HepG2 (cell line): ENCODE data around the gene LSM12. TPM values are rescaled to one million over a fixed set of nuclear protein-coding genes. Genes with fewer than 3 reads are reported as not detected.

Source experiments
- AGO2 ChIP-seq: fragments of 200-400 bp; formaldehyde crosslinking; optimal IDR thresholded peaks from 2 replicates; pipeline ENCODE3; 2017; ENCODE audit warnings: mild to moderate bottlenecking, low read depth, low read length, moderate library complexity
- CBX5 ChIP-seq: sonication (generic); formaldehyde crosslinking; IDR thresholded peaks from 2 replicates; pipeline ENCODE4 v1.4.0; 2020; ENCODE audit warnings: missing genetic modification reagents, borderline replicate concordance
- ELF3 ChIP-seq: IDR thresholded peaks from 2 replicates; pipeline ENCODE4 v1.6.1; 2016; ENCODE audit warnings: missing genetic modification reagents, missing compliant biosample characterization
- FOXK1 ChIP-seq: sonication (generic); formaldehyde crosslinking; IDR thresholded peaks from 2 replicates; pipeline ENCODE4 v1.4.0; 2020; ENCODE audit warnings: low read depth, missing genetic modification reagents, borderline replicate concordance
- KDM3A ChIP-seq: IDR thresholded peaks from 2 replicates; pipeline ENCODE4 v1.6.1; 2018; ENCODE audit warnings: low read depth, missing compliant biosample characterization
- KLF15 ChIP-seq: sonication (generic); formaldehyde crosslinking; IDR thresholded peaks from 2 replicates; pipeline ENCODE4 v1.8.1; 2023; ENCODE audit warnings: borderline replicate concordance, mild to moderate bottlenecking, inconsistent platforms, missing genetic modification reagents, mixed read lengths
- MAFG ChIP-seq: sonication (generic); formaldehyde crosslinking; IDR thresholded peaks from 2 replicates; pipeline ENCODE4 v1.5.1; 2020; ENCODE audit warnings: mild to moderate bottlenecking, missing genetic modification reagents
- MBNL3 ChIP-seq: fragments of 250-450 bp; sonication (Bioruptor Pico); conservative IDR thresholded peaks from 2 replicates; pipeline ENCODE4 v1.8.0; 2022; ENCODE audit warnings: mild to moderate bottlenecking, inconsistent platforms
- MIXL1 ChIP-seq: IDR thresholded peaks from 2 replicates; pipeline ENCODE4 v1.6.1; 2016
- SETDB1 ChIP-seq: sonication (generic); formaldehyde crosslinking; IDR thresholded peaks from 2 replicates; pipeline ENCODE4 v1.5.1; 2020; ENCODE audit warnings: missing genetic modification reagents, mild to moderate bottlenecking, borderline replicate concordance
- SIX1 ChIP-seq: sonication (generic); formaldehyde crosslinking; IDR thresholded peaks from 2 replicates; pipeline ENCODE4 v1.4.0; 2020; ENCODE audit warnings: missing genetic modification reagents, borderline replicate concordance
- SP1 ChIP-seq, 2 experiments: fragments of 450-650 bp in 1 of 2; sonication (generic) in 1 of 2; formaldehyde crosslinking in 1 of 2; IDR thresholded peaks; 2 replicates each; pipeline versions ENCODE4 v1.4.0 to v1.6.1; 2016 to 2020; ENCODE audit warnings: missing genetic modification reagents in 1 of 2
- THAP11 ChIP-seq: IDR thresholded peaks from 2 replicates; pipeline ENCODE4 v1.6.1; 2016; ENCODE audit warnings: missing biosample characterization, missing genetic modification reagents
- THAP7 ChIP-seq: sonication (generic); formaldehyde crosslinking; IDR thresholded peaks from 2 replicates; pipeline ENCODE4 v1.8.1; 2023; ENCODE audit warnings: mild to moderate bottlenecking, missing genetic modification reagents
- YEATS2 ChIP-seq: sonication (generic); formaldehyde crosslinking; IDR thresholded peaks from 2 replicates; pipeline ENCODE4 v1.4.0; 2020; ENCODE audit warnings: missing genetic modification reagents, borderline replicate concordance
- ZBTB25 ChIP-seq: IDR thresholded peaks from 2 replicates; pipeline ENCODE4 v1.6.1; 2018; ENCODE audit warnings: missing genetic modification reagents
- ZFP1 ChIP-seq: IDR thresholded peaks from 2 replicates; pipeline ENCODE4 v1.6.1; 2016
- ZMYM3 ChIP-seq: sonication (generic); formaldehyde crosslinking; IDR thresholded peaks from 2 replicates; pipeline ENCODE4 v1.5.1; 2020; ENCODE audit warnings: mild to moderate bottlenecking, missing genetic modification reagents
- ZNF296 ChIP-seq: sonication (generic); formaldehyde crosslinking; conservative IDR thresholded peaks from 2 replicates; pipeline ENCODE4 v1.5.0; 2020; ENCODE audit warnings: mild to moderate bottlenecking, missing genetic modification reagents
- ZNF343 ChIP-seq: sonication (generic); formaldehyde crosslinking; IDR thresholded peaks from 2 replicates; pipeline ENCODE4 v1.4.0; 2020; ENCODE audit warnings: mild to moderate bottlenecking, missing genetic modification reagents
- ZNF383 ChIP-seq: sonication (generic); formaldehyde crosslinking; IDR thresholded peaks from 2 replicates; pipeline ENCODE4 v1.4.0; 2020; ENCODE audit warnings: missing genetic modification reagents, mild to moderate bottlenecking, borderline replicate concordance
- ZNF614 ChIP-seq: IDR thresholded peaks from 2 replicates; pipeline ENCODE4 v1.6.1; 2018; ENCODE audit warnings: missing biosample characterization, missing genetic modification reagents, inconsistent platforms, borderline replicate concordance
- polyA plus RNA-seq, 8 experiments: library from polyadenylated mRNA; depleted of rRNA in 3 of 8; stranded (reverse) in 7 of 8; unstranded in 1 of 8; fragments of >200 nt; fragmentation: Illumina TruSeq in 4 of 8; extraction: Trizol in 4 of 8; gene quantifications; 2 replicates each; pipeline versions ENCODE4 v1.2.1 to v1.2.3, GENCODE V29; 2011 to 2016; ENCODE audit warnings: low read depth in 4 of 8, missing spikeins in 1 of 8, mixed read lengths in 1 of 8; ENCODE audit not compliant: insufficient read depth in 1 of 8
- total RNA-seq, 5 experiments: library from RNA; depleted of rRNA; stranded (reverse); fragments of >200 nt; fragmentation: Illumina TruSeq; extraction: Trizol; gene quantifications; 2 replicates each; pipeline ENCODE4 v1.2.3, GENCODE V29; 2016; ENCODE audit warnings: low read depth in 1 of 5
- TF ChIP-seq, protein P1 (sequence below): sonication (generic); formaldehyde crosslinking; IDR thresholded peaks from 2 replicates; pipeline ENCODE4 v1.5.1; 2020; ENCODE audit warnings: mild to moderate bottlenecking, missing genetic modification reagents
- TF ChIP-seq, protein P2 (sequence below): sonication (generic); formaldehyde crosslinking; IDR thresholded peaks from 2 replicates; pipeline ENCODE4 v1.5.0; 2020; ENCODE audit warnings: missing genetic modification reagents, mild to moderate bottlenecking, borderline replicate concordance

The LSM12 gene
- total and polyA plus RNA-seq, 2 of the 13 experiments (the other 11 are each of a cell fraction or from before 2014, with no cell fraction given), result 52.8 to 55.7 TPM

DNA sequence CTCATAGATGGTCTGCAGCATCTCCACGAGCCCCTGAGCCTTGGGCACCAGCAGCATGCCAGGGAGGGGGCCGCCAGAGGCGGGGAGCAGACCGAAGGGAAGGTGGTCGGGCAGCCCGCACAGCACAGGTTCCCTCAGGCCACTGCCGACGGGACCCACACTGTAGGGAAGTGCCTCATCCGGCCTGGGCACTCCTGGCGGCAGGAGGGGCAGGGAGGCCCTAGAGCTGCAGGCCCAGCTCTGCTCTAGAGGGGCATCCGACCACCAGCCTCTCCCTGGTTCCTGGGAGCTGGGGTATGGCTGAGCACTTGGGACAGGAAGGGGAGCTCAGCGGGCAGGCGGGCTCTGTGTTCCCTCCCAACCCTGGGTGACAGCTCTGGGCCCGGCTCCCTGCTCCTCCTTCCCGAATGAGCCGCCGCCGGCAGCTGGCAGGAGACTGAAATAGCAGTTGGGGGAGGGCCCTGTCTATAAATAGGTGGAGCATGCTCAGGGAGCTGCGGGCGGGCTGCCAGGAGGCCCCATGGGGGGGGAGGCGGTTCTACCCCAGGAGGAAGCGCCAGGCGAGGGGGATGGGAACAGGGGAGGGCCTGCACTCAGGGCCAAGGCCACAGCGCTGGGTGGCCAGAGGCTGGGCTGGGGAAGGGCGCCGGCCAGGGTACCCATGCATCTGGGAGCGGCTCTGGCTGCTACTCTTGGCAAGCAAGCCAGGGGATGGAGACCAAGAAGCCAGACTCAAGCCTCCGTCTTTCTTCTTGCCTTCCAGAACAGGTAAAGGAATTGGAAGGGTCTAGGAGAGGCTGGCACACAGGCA is 44.6 kb upstream of the LSM12 start (continued):
- TF ChIP-seq ZMYM3 (CRISPR knock-in tag), result peak; percentile 97
- peak; percentile 66; the same call in 1 of the 2 replicates for TF ChIP-seq ZNF383 (CRISPR knock-in tag)
- peak; percentile 82 for TF ChIP-seq THAP11 (CRISPR knock-in tag)
- peak; percentile 79; the same call in 1 of the 2 replicates for TF ChIP-seq CBX5 (CRISPR knock-in tag)
- peak; percentile 80; the same call in 1 of the 2 replicates for TF ChIP-seq YEATS2 (CRISPR knock-in tag)
- TF ChIP-seq ZNF343 (CRISPR knock-in tag), result peak; percentile 89; the same call in 1 of the 2 replicates
- TF ChIP-seq MIXL1 (CRISPR knock-in tag), result peak; percentile 91
- peak; percentile 96 for TF ChIP-seq ZBTB25 (CRISPR knock-in tag)
- peak; percentile 29; the same call in 1 of the 2 replicates for TF ChIP-seq THAP7
- TF ChIP-seq ZNF614 (CRISPR knock-in tag), result peak; percentile 88
- TF ChIP-seq, protein P1, sequence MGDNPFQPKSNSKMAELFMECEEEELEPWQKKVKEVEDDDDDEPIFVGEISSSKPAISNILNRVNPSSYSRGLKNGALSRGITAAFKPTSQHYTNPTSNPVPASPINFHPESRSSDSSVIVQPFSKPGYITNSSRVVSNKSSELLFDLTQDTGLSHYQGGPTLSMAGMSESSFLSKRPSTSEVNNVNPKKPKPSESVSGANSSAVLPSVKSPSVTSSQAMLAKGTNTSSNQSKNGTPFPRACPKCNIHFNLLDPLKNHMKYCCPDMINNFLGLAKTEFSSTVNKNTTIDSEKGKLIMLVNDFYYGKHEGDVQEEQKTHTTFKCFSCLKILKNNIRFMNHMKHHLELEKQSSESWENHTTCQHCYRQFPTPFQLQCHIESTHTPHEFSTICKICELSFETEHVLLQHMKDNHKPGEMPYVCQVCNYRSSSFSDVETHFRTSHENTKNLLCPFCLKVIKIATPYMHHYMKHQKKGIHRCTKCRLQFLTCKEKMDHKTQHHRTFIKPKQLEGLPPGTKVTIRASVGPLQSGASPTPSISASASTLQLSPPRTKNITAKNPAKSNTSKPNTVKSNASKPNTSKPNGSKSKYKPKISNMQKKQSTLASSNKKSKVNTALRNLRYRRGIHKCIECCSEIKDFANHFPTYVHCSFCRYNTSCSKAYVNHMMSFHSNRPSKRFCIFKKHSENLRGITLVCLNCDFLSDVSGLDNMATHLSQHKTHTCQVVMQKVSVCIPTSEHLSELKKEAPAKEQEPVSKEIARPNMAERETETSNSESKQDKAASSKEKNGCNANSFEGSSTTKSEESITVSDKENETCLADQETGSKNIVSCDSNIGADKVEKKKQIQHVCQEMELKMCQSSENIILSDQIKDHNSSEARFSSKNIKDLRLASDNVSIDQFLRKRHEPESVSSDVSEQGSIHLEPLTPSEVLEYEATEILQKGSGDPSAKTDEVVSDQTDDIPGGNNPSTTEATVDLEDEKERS (CRISPR knock-in tag), result peak; percentile 96
- TF ChIP-seq, protein P2, sequence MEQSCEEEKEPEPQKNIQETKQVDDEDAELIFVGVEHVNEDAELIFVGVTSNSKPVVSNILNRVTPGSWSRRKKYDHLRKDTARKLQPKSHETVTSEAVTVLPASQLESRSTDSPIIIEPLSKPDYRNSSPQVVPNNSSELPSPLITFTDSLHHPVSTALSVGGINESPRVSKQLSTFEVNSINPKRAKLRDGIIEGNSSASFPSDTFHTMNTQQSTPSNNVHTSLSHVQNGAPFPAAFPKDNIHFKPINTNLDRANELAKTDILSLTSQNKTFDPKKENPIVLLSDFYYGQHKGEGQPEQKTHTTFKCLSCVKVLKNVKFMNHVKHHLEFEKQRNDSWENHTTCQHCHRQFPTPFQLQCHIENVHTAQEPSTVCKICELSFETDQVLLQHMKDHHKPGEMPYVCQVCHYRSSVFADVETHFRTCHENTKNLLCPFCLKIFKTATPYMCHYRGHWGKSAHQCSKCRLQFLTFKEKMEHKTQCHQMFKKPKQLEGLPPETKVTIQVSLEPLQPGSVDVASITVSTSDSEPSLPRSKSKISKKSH (CRISPR knock-in tag), result peak; percentile 95
- TF ChIP-seq ZFP1 (CRISPR knock-in tag), result peak; percentile 88
- peak; percentile 20; the same call in 1 of the 2 replicates for TF ChIP-seq ZNF296 (CRISPR knock-in tag)
- peak; percentile 90 for TF ChIP-seq AGO2
- no peak for TF ChIP-seq MAFG (CRISPR knock-in tag)
- TF ChIP-seq SETDB1, result no peak
- no peak for TF ChIP-seq KLF15 (CRISPR knock-in tag)
- TF ChIP-seq MBNL3 (CRISPR knock-in tag), result 0 out of 2 replicates have a peak, but pooled peaks have one; percentile 43
- peak; percentile 78 for TF ChIP-seq SIX1
- TF ChIP-seq KDM3A (CRISPR knock-in tag), result peak; percentile 97
- no peak for TF ChIP-seq SP1 (IDR thresholded peaks at IDR 0.05)
- TF ChIP-seq SP1 (CRISPR knock-in tag; IDR thresholded peaks at IDR 0.05), result peak; percentile 80
- peak; percentile 95 for TF ChIP-seq FOXK1
- TF ChIP-seq ELF3 (CRISPR knock-in tag), result peak; percentile 97
